ENCODE data around the gene OLAH.
A peak's percentile ranks its signal among the peaks of the same experiment; 100 is the strongest.
"Not testable (repeated sequence)": the region's sequence is repeated elsewhere in the genome, so short reads cannot be mapped to it uniquely, and the experiment has no call there.

OLAH gene

GRCh38 chr10:15020966-15021365 is 22.8 kb upstream of the OLAH start:
- H3K4me2 ChIP-seq (ENCODE audit: low read length, poor library complexity, severe bottlenecking); H3K9me3 ChIP-seq (ENCODE audit: control insufficient read depth, low read length); H2BK15ac ChIP-seq (ENCODE audit: low read depth, poor library complexity, severe bottlenecking); H2BK12ac ChIP-seq (ENCODE audit: low read length in 2 of 2); H2AFZ ChIP-seq (ENCODE audit: low read depth, low read length); H3K14ac ChIP-seq (ENCODE audit: low read length in 2 of 2); H3K27ac ChIP-seq (ENCODE audit: low read length, poor library complexity, severe bottlenecking); H2AK5ac ChIP-seq (ENCODE audit: low read length, severe bottlenecking); H3K18ac ChIP-seq (ENCODE audit: low read depth in 1 of 2, low read length in 2 of 2); H3K23ac ChIP-seq (ENCODE audit: low read length in 2 of 2); H4K91ac ChIP-seq (ENCODE audit: low read length); H3K27me3 ChIP-seq (ENCODE audit: control insufficient read depth in 1 of 2, insufficient read depth in 1 of 2, low read length in 2 of 2); H3K4me1 ChIP-seq (ENCODE audit: control insufficient read depth, insufficient read depth, low read depth, low read length); H3K9ac ChIP-seq (ENCODE audit: low read length); H3K4ac ChIP-seq (ENCODE audit: low read depth in 1 of 2, low read length in 2 of 2); H3K4me3 ChIP-seq (ENCODE audit: insufficient read depth in 1 of 2, low read depth in 1 of 2, low read length in 2 of 2); H4K8ac ChIP-seq (ENCODE audit: low read length); H3K36me3 ChIP-seq (ENCODE audit: control insufficient read depth in 1 of 2, insufficient read depth in 2 of 2, low read depth in 1 of 2, low read length in 2 of 2); H2BK120ac ChIP-seq (ENCODE audit: low read depth, low read length); H3K79me1 ChIP-seq (replicated peaks; ENCODE audit: low read length, poor library complexity, severe bottlenecking); H2BK5ac ChIP-seq (ENCODE audit: low read depth, low read length, poor library complexity, severe bottlenecking): not testable (repeated sequence)
- DNase-seq: peak; percentile 31
- 40% methylated on average over 4 of the region's 5 CpGs for WGBS

- WGBS: 95% methylated on average over 4 of the region's 6 CpGs
- not testable (repeated sequence) for H3K27ac ChIP-seq (ENCODE audit: low read length, poor library complexity, severe bottlenecking)
These were observed 20.7 kb upstream of the OLAH start for GRCh38 chr10:15023079-15023478.

GRCh38 chr10:15024017-15025004 is 19.4 kb upstream of the OLAH start:
- H2BK15ac ChIP-seq (ENCODE audit: low read depth, poor library complexity, severe bottlenecking); H3K18ac ChIP-seq (ENCODE audit: low read depth in 1 of 2, low read length in 2 of 2); H3K4me3 ChIP-seq (ENCODE audit: insufficient read depth in 1 of 2, low read depth in 1 of 2, low read length in 2 of 2); H3K4ac ChIP-seq (ENCODE audit: low read depth in 1 of 2, low read length in 2 of 2); DNase-seq; H3K79me1 ChIP-seq (replicated peaks; ENCODE audit: low read length, poor library complexity, severe bottlenecking); H3K14ac ChIP-seq (ENCODE audit: low read length in 2 of 2); H2BK5ac ChIP-seq (ENCODE audit: low read depth, low read length, poor library complexity, severe bottlenecking); H2BK12ac ChIP-seq (ENCODE audit: low read length in 2 of 2); H4K8ac ChIP-seq (ENCODE audit: low read length); H2BK120ac ChIP-seq (ENCODE audit: low read depth, low read length); H3K27me3 ChIP-seq (ENCODE audit: control insufficient read depth in 1 of 2, insufficient read depth in 1 of 2, low read length in 2 of 2); H3K4me1 ChIP-seq (ENCODE audit: control insufficient read depth, insufficient read depth, low read depth, low read length); H3K9ac ChIP-seq (ENCODE audit: low read length); H3K9me3 ChIP-seq (ENCODE audit: control insufficient read depth, low read length); H3K4me2 ChIP-seq (ENCODE audit: low read length, poor library complexity, severe bottlenecking); H4K91ac ChIP-seq (ENCODE audit: low read length); H3K23ac ChIP-seq (ENCODE audit: low read length in 2 of 2); H2AK5ac ChIP-seq (ENCODE audit: low read length, severe bottlenecking); H3K36me3 ChIP-seq (ENCODE audit: control insufficient read depth in 1 of 2, insufficient read depth in 2 of 2, low read depth in 1 of 2, low read length in 2 of 2); H3K27ac ChIP-seq (ENCODE audit: low read length, poor library complexity, severe bottlenecking): not testable (repeated sequence)
- peak overlapping the region; percentile 14 for H2AFZ ChIP-seq (ENCODE audit: low read depth, low read length)
- WGBS: 92% methylated on average over 12 of the region's 17 CpGs

More at GRCh38 chr10:15023079-15023478, 20.7 kb upstream of the OLAH start:
- not testable (repeated sequence) for H3K14ac ChIP-seq (ENCODE audit: low read length in 2 of 2); DNase-seq; H3K9me3 ChIP-seq (ENCODE audit: control insufficient read depth, low read length); H3K4me1 ChIP-seq (ENCODE audit: control insufficient read depth, insufficient read depth, low read depth, low read length); H4K91ac ChIP-seq (ENCODE audit: low read length); H3K36me3 ChIP-seq (ENCODE audit: control insufficient read depth in 1 of 2, insufficient read depth in 2 of 2, low read depth in 1 of 2, low read length in 2 of 2); H2BK120ac ChIP-seq (ENCODE audit: low read depth, low read length); H3K4ac ChIP-seq (ENCODE audit: low read depth in 1 of 2, low read length in 2 of 2); H2BK5ac ChIP-seq (ENCODE audit: low read depth, low read length, poor library complexity, severe bottlenecking); H2AFZ ChIP-seq (ENCODE audit: low read depth, low read length); H2BK12ac ChIP-seq (ENCODE audit: low read length in 2 of 2); H3K4me3 ChIP-seq (ENCODE audit: insufficient read depth in 1 of 2, low read depth in 1 of 2, low read length in 2 of 2); H3K4me2 ChIP-seq (ENCODE audit: low read length, poor library complexity, severe bottlenecking); H3K9ac ChIP-seq (ENCODE audit: low read length); H2BK15ac ChIP-seq (ENCODE audit: low read depth, poor library complexity, severe bottlenecking); H4K8ac ChIP-seq (ENCODE audit: low read length); H2AK5ac ChIP-seq (ENCODE audit: low read length, severe bottlenecking); H3K18ac ChIP-seq (ENCODE audit: low read depth in 1 of 2, low read length in 2 of 2); H3K79me1 ChIP-seq (replicated peaks; ENCODE audit: low read length, poor library complexity, severe bottlenecking); H3K27me3 ChIP-seq (ENCODE audit: control insufficient read depth in 1 of 2, insufficient read depth in 1 of 2, low read length in 2 of 2); H3K23ac ChIP-seq (ENCODE audit: low read length in 2 of 2)

GRCh38 chr10:15025040-15025439 is 18.7 kb upstream of the OLAH start:
- H2BK120ac ChIP-seq (ENCODE audit: low read depth, low read length); H2BK15ac ChIP-seq (ENCODE audit: low read depth, poor library complexity, severe bottlenecking); H2AFZ ChIP-seq (ENCODE audit: low read depth, low read length); H3K4ac ChIP-seq (ENCODE audit: low read depth in 1 of 2, low read length in 2 of 2); H2AK5ac ChIP-seq (ENCODE audit: low read length, severe bottlenecking); H3K18ac ChIP-seq (ENCODE audit: low read depth in 1 of 2, low read length in 2 of 2); DNase-seq; H2BK5ac ChIP-seq (ENCODE audit: low read depth, low read length, poor library complexity, severe bottlenecking); H3K36me3 ChIP-seq (ENCODE audit: control insufficient read depth in 1 of 2, insufficient read depth in 2 of 2, low read depth in 1 of 2, low read length in 2 of 2); H3K4me1 ChIP-seq (ENCODE audit: control insufficient read depth, insufficient read depth, low read depth, low read length); H4K91ac ChIP-seq (ENCODE audit: low read length); H3K4me2 ChIP-seq (ENCODE audit: low read length, poor library complexity, severe bottlenecking); H3K27me3 ChIP-seq (ENCODE audit: control insufficient read depth in 1 of 2, insufficient read depth in 1 of 2, low read length in 2 of 2); H3K14ac ChIP-seq (ENCODE audit: low read length in 2 of 2); H3K27ac ChIP-seq (ENCODE audit: low read length, poor library complexity, severe bottlenecking); H4K8ac ChIP-seq (ENCODE audit: low read length); H3K4me3 ChIP-seq (ENCODE audit: insufficient read depth in 1 of 2, low read depth in 1 of 2, low read length in 2 of 2); H3K9ac ChIP-seq (ENCODE audit: low read length); H3K23ac ChIP-seq (ENCODE audit: low read length in 2 of 2); H3K9me3 ChIP-seq (ENCODE audit: control insufficient read depth, low read length); H2BK12ac ChIP-seq (ENCODE audit: low read length in 2 of 2); H3K79me1 ChIP-seq (replicated peaks; ENCODE audit: low read length, poor library complexity, severe bottlenecking): not testable (repeated sequence)
- 89% methylated on average over 4 of the region's 6 CpGs for WGBS
